GM23338 (cell line): Measurements from ENCODE around the gene CD300LB. TPM values are rescaled to one million over a fixed set of nuclear protein-coding genes. Genes with fewer than 3 reads are reported as not detected.
A peak's percentile ranks its signal among the peaks of the same experiment; 100 is the strongest.

Experiments used
- ATAC-seq: fragments of 200-7000 bp; cut with Tn5 transposase; 3 replicates; pipeline ENCODE4 v1.9.1; 2020
- DNase-seq: peaks from one replicate; pipeline ENCODE4 v3.0.0-alpha.2; 2015; ENCODE audit warnings: low spot score
- H2AFZ ChIP-seq: fragments of 200-600 bp; sonication (generic); 2 replicates; pipeline ENCODE4 v1.8.0; 2016; ENCODE audit warnings: antibody characterized with exemption, mild to moderate bottlenecking, moderate library complexity
- H3F3A ChIP-seq: fragments of 200-600 bp; sonication (generic); replicated peaks from 2 replicates; pipeline ENCODE4 v1.8.0; 2017; ENCODE audit warnings: antibody characterized with exemption, mixed run types, low read depth
- H3K27ac ChIP-seq: fragments of 200-600 bp; sonication (generic); 2 replicates; pipeline ENCODE4 v1.6.1; 2016; ENCODE audit warnings: low read depth
- H3K27me3 ChIP-seq: fragments of 200-600 bp; sonication (generic); 2 replicates; pipeline ENCODE4 v1.8.0; 2016; ENCODE audit warnings: mild to moderate bottlenecking, mixed run types, moderate library complexity; ENCODE audit not compliant: insufficient read depth
- H3K36me3 ChIP-seq: fragments of 200-600 bp; sonication (generic); 2 replicates; pipeline ENCODE4 v1.8.0; 2016; ENCODE audit warnings: mild to moderate bottlenecking; ENCODE audit not compliant: insufficient read depth
- H3K4me1 ChIP-seq: fragments of 200-600 bp; sonication (generic); 2 replicates; pipeline ENCODE4 v1.8.0; 2016; ENCODE audit warnings: mild to moderate bottlenecking, moderate library complexity; ENCODE audit not compliant: insufficient read depth
- H3K4me2 ChIP-seq: fragments of 200-600 bp; sonication (generic); 2 replicates; pipeline ENCODE4 v1.7.1; 2017; ENCODE audit warnings: mixed run types
- H3K4me3 ChIP-seq: fragments of 200-600 bp; sonication (generic); 2 replicates; pipeline ENCODE4 v1.6.1; 2016; ENCODE audit warnings: mixed run types
- H3K79me2 ChIP-seq: fragments of 200-600 bp; sonication (generic); replicated peaks from 2 replicates; pipeline ENCODE4 v1.8.0; 2017; ENCODE audit warnings: mild to moderate bottlenecking; ENCODE audit not compliant: insufficient read depth
- H3K9me2 ChIP-seq: fragments of 200-600 bp; sonication (generic); 2 replicates; pipeline ENCODE4 v1.8.0; 2017; ENCODE audit not compliant: insufficient read depth
- H4K20me1 ChIP-seq: fragments of 200-600 bp; sonication (generic); replicated peaks from 2 replicates; pipeline ENCODE4 v1.8.0; 2017; ENCODE audit warnings: mild to moderate bottlenecking; ENCODE audit not compliant: insufficient read depth
- H3K27ac Mint-ChIP-seq: 2 replicates; pipeline ENCODE4 v1.8.0; 2020; ENCODE audit warnings: inconsistent platforms, mild to moderate bottlenecking, moderate library complexity, mixed read lengths
- H3K27me3 Mint-ChIP-seq: 3 replicates; pipeline ENCODE4 v1.8.0; 2022; ENCODE audit warnings: low read depth, mild to moderate bottlenecking, moderate library complexity, mixed read lengths, inconsistent platforms; ENCODE audit not compliant: insufficient read depth, poor library complexity
- H3K36me3 Mint-ChIP-seq: 3 replicates; pipeline ENCODE4 v1.8.0; 2021; ENCODE audit warnings: low read depth, mild to moderate bottlenecking, inconsistent platforms, moderate library complexity, mixed read lengths
- H3K4me1 Mint-ChIP-seq: 3 replicates; pipeline ENCODE4 v1.8.0; 2020; ENCODE audit warnings: mild to moderate bottlenecking, inconsistent platforms, mixed read lengths
- H3K4me3 Mint-ChIP-seq: 3 replicates; pipeline ENCODE4 v1.8.0; 2021; ENCODE audit warnings: moderate library complexity, mild to moderate bottlenecking, inconsistent platforms, mixed read lengths
- H3K9me3 Mint-ChIP-seq: 3 replicates; pipeline ENCODE4 v1.8.0; 2020; ENCODE audit warnings: moderate library complexity, mild to moderate bottlenecking, inconsistent platforms, mixed read lengths
- CTCF ChIP-seq, 2 experiments: fragments of 200-600 bp in 1 of 2; sonication (generic) in 1 of 2; conservative IDR thresholded peaks; 2 replicates each; pipeline versions ENCODE4 v1.5.1 to v1.6.1; 2016 to 2017; ENCODE audit warnings: antibody characterized with exemption in 2 of 2, low read depth in 2 of 2, mild to moderate bottlenecking in 2 of 2, moderate library complexity in 1 of 2
- EZH2phosphoT487 ChIP-seq: fragments of 200-600 bp; sonication (generic); IDR thresholded peaks from one replicate; pipeline ENCODE4 v1.8.1; 2018; ENCODE audit warnings: antibody characterized with exemption; ENCODE audit not compliant: unreplicated experiment
- NANOG ChIP-seq: IDR thresholded peaks from 2 replicates; pipeline ENCODE4 v1.6.1; 2016; ENCODE audit warnings: antibody characterized with exemption, borderline replicate concordance
- REST ChIP-seq: IDR thresholded peaks from one replicate; pipeline ENCODE4 v1.6.1; 2018; ENCODE audit warnings: antibody characterized with exemption; ENCODE audit not compliant: unreplicated experiment
- STAT1 ChIP-seq: IDR thresholded peaks from one replicate; pipeline ENCODE4 v1.6.1; 2016; ENCODE audit warnings: antibody characterized with exemption; ENCODE audit not compliant: unreplicated experiment
- ZNF331 ChIP-seq: fragments of 250-450 bp; sonication (Bioruptor Pico); IDR thresholded peaks from 2 replicates; pipeline ENCODE4 v1.5.0; 2020; ENCODE audit warnings: low read depth, mild to moderate bottlenecking, moderate library complexity
- polyA plus RNA-seq: library from polyadenylated mRNA; unstranded; fragments of >200 nt; fragmentation: Nextera tagmentation; extraction: Ambion mirVana; gene quantifications from 2 replicates; pipeline ENCODE4 v1.2.1, GENCODE V29; 2016
- total RNA-seq: library from RNA; depleted of rRNA; stranded (reverse); fragments of >200 nt; shearing (Covaris generic); gene quantifications from 2 replicates; pipeline ENCODE4 v1.2.3, GENCODE V29; 2014

Gene CD300LB
- total and polyA plus RNA-seq, 2 experiments from 2014 or later, result not detected

GRCh38 chr17:74573169-74573568 is 41.9 kb upstream of the CD300LB start:
- Histone ChIP-seq H3K79me2 (no peaks in the 10 kb centered on the region), H3K4me3 (no peak overlapping the region), H3K27me3 (no peaks in the 10 kb centered on the region), H3K4me1 (no peaks in the 10 kb centered on the region), H3K36me3 (no peaks in the 10 kb centered on the region), H4K20me1 (no peaks in the 10 kb centered on the region), H3K27ac (no peak overlapping the region), H3K4me2 (no peak overlapping the region), H3K9me2 (no peaks in the 10 kb centered on the region), H2AFZ (no peak overlapping the region), H3F3A (0 out of 2 replicates have a peak, but pooled peaks cover 3% of the 10 kb centered on the region)
- ATAC-seq (peak; percentile 38; the same call in 2 of the 3 replicates), DNase-seq (peak; percentile 33)
- H3K4me3 Mint-ChIP-seq, result no peak overlapping the region
- no peaks in the 10 kb centered on the region; the same call in 2 of the 3 replicates for H3K9me3 Mint-ChIP-seq
- H3K36me3 Mint-ChIP-seq, result no peaks in the 10 kb centered on the region; the same call in 2 of the 3 replicates
- H3K27me3 Mint-ChIP-seq, result peaks cover 2% of the 10 kb centered on the region
- TF ChIP-seq CTCF (conservative IDR thresholded peaks at IDR 0.05; ENCODE audit: low read depth in 2 of 2), result peak in 1 of 2 experiments; percentile 32; a peak in 1 of 4 replicates
- no peak for TF ChIP-seq STAT1
- no peak for TF ChIP-seq NANOG
- no peak for TF ChIP-seq REST
- H3K4me1 Mint-ChIP-seq, result peaks cover 5% of the 10 kb centered on the region; the same call in 1 of the 3 replicates
- H3K27ac Mint-ChIP-seq, result no peak overlapping the region

GRCh38 chr17:74571621-74572270 is 40.5 kb upstream of the CD300LB start:
- no peaks in the 10 kb centered on the region; the same call in 2 of the 3 replicates for H3K9me3 Mint-ChIP-seq
- H3K27me3 Mint-ChIP-seq, result peaks cover 2% of the 10 kb centered on the region
- H3K4me2 ChIP-seq, result no peak overlapping the region
- no peak for TF ChIP-seq STAT1
- TF ChIP-seq REST, result no peak
- no peak for TF ChIP-seq EZH2phosphoT487
- TF ChIP-seq ZNF331 (CRISPR knock-in tag), result no peak

More at GRCh38 chr17:74571621-74572270, 40.5 kb upstream of the CD300LB start:
- Histone ChIP-seq H3K9me2 (no peaks in the 10 kb centered on the region), H3F3A (0 out of 2 replicates have a peak, but pooled peaks cover 3% of the 10 kb centered on the region), H3K4me3 (no peak overlapping the region), H2AFZ (no peak overlapping the region), H3K4me1 (no peaks in the 10 kb centered on the region), H3K36me3 (no peaks in the 10 kb centered on the region), H3K79me2 (no peaks in the 10 kb centered on the region), H3K27me3 (no peaks in the 10 kb centered on the region), H3K27ac (no peak overlapping the region), H4K20me1 (no peaks in the 10 kb centered on the region)
- H3K4me3 Mint-ChIP-seq, result no peak overlapping the region
- ATAC-seq (no peak), DNase-seq (no peak)
- no peak overlapping the region for H3K27ac Mint-ChIP-seq
- peaks cover 5% of the 10 kb centered on the region; the same call in 1 of the 3 replicates for H3K4me1 Mint-ChIP-seq
- H3K36me3 Mint-ChIP-seq, result no peaks in the 10 kb centered on the region; the same call in 2 of the 3 replicates
